GM13977 (cell line): Measurements from ENCODE around the gene GRIK4.

Source experiments
- DNase-seq: peaks from one replicate; pipeline ENCODE4 v3.0.0; 2012; ENCODE audit warnings: low spot score
- in situ Hi-C: fragments of 300-500 bp; cut with MboI; formaldehyde crosslinking; loops from one replicate; pipeline ENCODE4 v1.12.0; 2022; ENCODE audit warnings: low sequenced_read_pairs, low pct_unique_long_range_greater_than_20kb, mixed read lengths, inconsistent platforms; ENCODE audit not compliant: unreplicated experiment
- TF ChIP-seq, protein P1 (sequence below): IDR thresholded peaks from 2 replicates; pipeline ENCODE4 v1.5.1; 2012; ENCODE audit warnings: mild to moderate bottlenecking, control low read depth; ENCODE audit not compliant: insufficient read depth; ENCODE audit errors: extremely low read depth, missing control alignments

Gene GRIK4

GRCh38 chr11:120867531-120867930 lies 356.0 kb downstream of the GRIK4 start:
- in situ Hi-C loops: no loop called here
- DNase-seq: no peak
- TF ChIP-seq, protein P1, sequence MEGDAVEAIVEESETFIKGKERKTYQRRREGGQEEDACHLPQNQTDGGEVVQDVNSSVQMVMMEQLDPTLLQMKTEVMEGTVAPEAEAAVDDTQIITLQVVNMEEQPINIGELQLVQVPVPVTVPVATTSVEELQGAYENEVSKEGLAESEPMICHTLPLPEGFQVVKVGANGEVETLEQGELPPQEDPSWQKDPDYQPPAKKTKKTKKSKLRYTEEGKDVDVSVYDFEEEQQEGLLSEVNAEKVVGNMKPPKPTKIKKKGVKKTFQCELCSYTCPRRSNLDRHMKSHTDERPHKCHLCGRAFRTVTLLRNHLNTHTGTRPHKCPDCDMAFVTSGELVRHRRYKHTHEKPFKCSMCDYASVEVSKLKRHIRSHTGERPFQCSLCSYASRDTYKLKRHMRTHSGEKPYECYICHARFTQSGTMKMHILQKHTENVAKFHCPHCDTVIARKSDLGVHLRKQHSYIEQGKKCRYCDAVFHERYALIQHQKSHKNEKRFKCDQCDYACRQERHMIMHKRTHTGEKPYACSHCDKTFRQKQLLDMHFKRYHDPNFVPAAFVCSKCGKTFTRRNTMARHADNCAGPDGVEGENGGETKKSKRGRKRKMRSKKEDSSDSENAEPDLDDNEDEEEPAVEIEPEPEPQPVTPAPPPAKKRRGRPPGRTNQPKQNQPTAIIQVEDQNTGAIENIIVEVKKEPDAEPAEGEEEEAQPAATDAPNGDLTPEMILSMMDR: no peak

DNA sequence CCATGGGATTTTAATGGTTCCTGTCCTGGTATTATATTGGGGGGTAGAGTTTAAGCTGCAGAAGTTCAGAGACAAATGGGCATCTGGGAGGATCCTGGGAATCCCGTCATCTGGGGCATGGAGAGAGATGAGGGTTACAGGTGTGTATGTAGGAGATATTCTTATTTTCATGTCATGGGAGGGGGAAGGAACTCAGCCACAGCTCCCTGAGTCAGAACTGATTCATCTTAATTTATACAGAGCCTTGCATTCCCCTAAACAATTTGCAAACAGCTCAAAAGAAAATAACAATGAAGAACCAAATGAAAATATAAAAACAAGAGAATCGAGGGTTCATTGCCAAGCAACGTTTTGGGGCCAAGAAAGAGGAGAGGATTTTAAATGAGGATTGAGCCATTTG lies 356.4 kb downstream of the GRIK4 start:
- DNase-seq: no peak
- in situ Hi-C loops: no loop called here
- TF ChIP-seq, protein P1: no peak

GRCh38 chr11:120869097-120869496 lies 357.5 kb downstream of the GRIK4 start:
- in situ Hi-C loops: no loop called here
- no peak for DNase-seq
- TF ChIP-seq, protein P1: no peak

- in situ Hi-C loops: no loop called here
- no peak for DNase-seq
- TF ChIP-seq, protein P1: no peak
Measured at GRCh38 chr11:120869516-120870011, 358.0 kb downstream of the GRIK4 start.

- no peak for DNase-seq
- in situ Hi-C loops: no loop called here
- TF ChIP-seq, protein P1: no peak
Measured at GRCh38 chr11:120871194-120871593, 359.6 kb downstream of the GRIK4 start.

DNA sequence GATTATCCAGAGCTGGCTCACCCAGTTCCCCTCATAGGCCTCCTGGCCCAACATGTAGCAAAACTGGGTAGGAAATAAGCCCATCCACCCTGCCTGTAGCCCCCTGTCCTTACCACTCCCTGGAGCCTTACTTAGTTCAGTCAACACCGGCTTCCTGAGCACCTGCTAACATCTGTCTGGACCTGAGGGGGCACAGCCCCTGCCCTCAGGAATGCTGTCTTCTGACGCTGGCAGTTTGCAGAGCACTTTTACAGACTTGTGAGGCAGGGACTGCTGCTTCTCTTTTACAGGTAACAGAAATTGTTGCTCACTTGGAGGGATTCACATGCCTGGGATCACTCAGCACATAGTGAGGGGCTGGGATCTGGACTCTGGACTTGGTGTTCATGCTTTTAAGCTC lies 360.4 kb downstream of the GRIK4 start:
- DNase-seq: no peak
- in situ Hi-C loops: no loop called here
- TF ChIP-seq, protein P1: no peak
